ENCODE measurements around the gene ELOA.
A peak's percentile ranks its signal among the peaks of the same experiment; 100 is the strongest.

The ELOA gene

GRCh38 chr1:23699280-23700179, 43.7 kb upstream of the ELOA start:
- TF ChIP-seq ZFX (IDR thresholded peaks at IDR 0.05) (no peak), CTCF (conservative IDR thresholded peaks at IDR 0.05) (no peak)
- no peak overlapping the region for H3K27ac ChIP-seq

GRCh38 chr1:23701310-23701709, 42.0 kb upstream of the ELOA start:
- H3K27ac ChIP-seq: no peak overlapping the region
- TF ChIP-seq ZFX (IDR thresholded peaks at IDR 0.05) (no peak), CTCF (conservative IDR thresholded peaks at IDR 0.05) (no peak)

GRCh38 chr1:23701996-23702395, 41.3 kb upstream of the ELOA start:
- no peak for TF ChIP-seq CTCF (conservative IDR thresholded peaks at IDR 0.05)
- TF ChIP-seq ZFX (IDR thresholded peaks at IDR 0.05): no peak
- no peak overlapping the region for H3K27ac ChIP-seq

- H3K27ac ChIP-seq: no peak overlapping the region
- TF ChIP-seq CTCF (conservative IDR thresholded peaks at IDR 0.05) (no peak), ZFX (IDR thresholded peaks at IDR 0.05) (no peak)
Observed at GRCh38 chr1:23704834-23705495, 38.3 kb upstream of the ELOA start.

- no peak overlapping the region for H3K27ac ChIP-seq
- TF ChIP-seq ZFX (IDR thresholded peaks at IDR 0.05) (no peak), CTCF (conservative IDR thresholded peaks at IDR 0.05) (no peak)
Observed at GRCh38 chr1:23709229-23709628, 34.0 kb upstream of the ELOA start.

- no peak for TF ChIP-seq ZFX (IDR thresholded peaks at IDR 0.05)
- peak; percentile 66 for TF ChIP-seq CTCF (conservative IDR thresholded peaks at IDR 0.05)
- no peak overlapping the region for H3K27ac ChIP-seq
Observed at GRCh38 chr1:23718482-23718881, 24.8 kb upstream of the ELOA start.

GRCh38 chr1:23719162-23719820, 24.0 kb upstream of the ELOA start:
- H3K27ac ChIP-seq: peak overlapping the region; percentile 22; the same call in 1 of the 2 replicates
- TF ChIP-seq ZFX (IDR thresholded peaks at IDR 0.05) (no peak), CTCF (conservative IDR thresholded peaks at IDR 0.05) (no peak)

Data from C4-2B (cell line).